Measurements from ENCODE around the gene CMTM3. TPM values are rescaled to one million over a fixed set of nuclear protein-coding genes. Genes with fewer than 3 reads are reported as not detected.
"Not testable (repeated sequence)": the region's sequence is repeated elsewhere in the genome, so short reads cannot be mapped to it uniquely, and the experiment has no call there.

The CMTM3 gene
- total RNA-seq, 1 donor from 2014 or later: 115 TPM

- intact Hi-C loops (cut with micrococcal nuclease): not testable (repeated sequence)
Measured at GRCh38 chr16:66631558-66631957, 27.1 kb downstream of the CMTM3 start.

GRCh38 chr16:66634527-66635196, 30.2 kb downstream of the CMTM3 start:
- intact Hi-C loops (cut with micrococcal nuclease): no loop called here

- intact Hi-C loops (cut with micrococcal nuclease): no loop called here
Measured at GRCh38 chr16:66635406-66635805, 30.9 kb downstream of the CMTM3 start.

GRCh38 chr16:66636199-66636598, 31.7 kb downstream of the CMTM3 start:
- intact Hi-C loops (cut with micrococcal nuclease): no loop called here

GRCh38 chr16:66637806-66638205, 33.3 kb downstream of the CMTM3 start:
- intact Hi-C loops (cut with micrococcal nuclease): no loop called here

- intact Hi-C loops (cut with micrococcal nuclease): no loop called here
Measured at GRCh38 chr16:66639091-66639885, 34.8 kb downstream of the CMTM3 start.

GRCh38 chr16:66640724-66641314, 36.3 kb downstream of the CMTM3 start:
- intact Hi-C loops (cut with micrococcal nuclease): no loop called here

- intact Hi-C loops (cut with micrococcal nuclease): no loop called here
Measured at GRCh38 chr16:66641387-66641786, 36.9 kb downstream of the CMTM3 start.

- intact Hi-C loops (cut with micrococcal nuclease): no loop called here
Measured at GRCh38 chr16:66647866-66648265, 43.4 kb downstream of the CMTM3 start.

- intact Hi-C loops (cut with micrococcal nuclease): no loop called here
Measured at GRCh38 chr16:66649167-66649566, 44.7 kb downstream of the CMTM3 start.

- intact Hi-C loops (cut with micrococcal nuclease): loop anchor here (2.0 kb wide), 1 partner anchor 47 kb away; the partner anchor contains the start of gene CMTM4
Measured at GRCh38 chr16:66649636-66650205, 45.2 kb downstream of the CMTM3 start.

GRCh38 chr16:66650707-66651473, 46.4 kb downstream of the CMTM3 start:
- intact Hi-C loops (cut with micrococcal nuclease): loop anchor here (2.0 kb wide), 1 partner anchor 46 kb away; the partner anchor contains the start of gene CMTM4

GRCh38 chr16:66651474-66651765, 46.9 kb downstream of the CMTM3 start:
- intact Hi-C loops (cut with micrococcal nuclease): loop anchor here (2.0 kb wide), 1 partner anchor 45 kb away; the partner anchor contains the start of gene CMTM4

GRCh38 chr16:66651965-66652364, 47.5 kb downstream of the CMTM3 start:
- intact Hi-C loops (cut with micrococcal nuclease): loop anchor here (2.0 kb wide), 1 partner anchor 45 kb away; the partner anchor contains the start of gene CMTM4

GRCh38 chr16:66652661-66653360, 48.3 kb downstream of the CMTM3 start:
- intact Hi-C loops (cut with micrococcal nuclease): no loop called here

GRCh38 chr16:66653581-66654350, 49.3 kb downstream of the CMTM3 start:
- intact Hi-C loops (cut with micrococcal nuclease): no loop called here

- intact Hi-C loops (cut with micrococcal nuclease): no loop called here
Measured at GRCh38 chr16:66656547-66656946, 52.0 kb downstream of the CMTM3 start.

GRCh38 chr16:66658143-66658859, 53.8 kb downstream of the CMTM3 start:
- intact Hi-C loops (cut with micrococcal nuclease): no loop called here

GRCh38 chr16:66658860-66659190, 54.3 kb downstream of the CMTM3 start:
- intact Hi-C loops (cut with micrococcal nuclease): no loop called here
